ENCODE results near the gene RAB3C.

The RAB3C gene

GRCh38 chr5:58887311-58887710 lies 304.4 kb downstream of the RAB3C start:
- TF ChIP-seq, protein P1, sequence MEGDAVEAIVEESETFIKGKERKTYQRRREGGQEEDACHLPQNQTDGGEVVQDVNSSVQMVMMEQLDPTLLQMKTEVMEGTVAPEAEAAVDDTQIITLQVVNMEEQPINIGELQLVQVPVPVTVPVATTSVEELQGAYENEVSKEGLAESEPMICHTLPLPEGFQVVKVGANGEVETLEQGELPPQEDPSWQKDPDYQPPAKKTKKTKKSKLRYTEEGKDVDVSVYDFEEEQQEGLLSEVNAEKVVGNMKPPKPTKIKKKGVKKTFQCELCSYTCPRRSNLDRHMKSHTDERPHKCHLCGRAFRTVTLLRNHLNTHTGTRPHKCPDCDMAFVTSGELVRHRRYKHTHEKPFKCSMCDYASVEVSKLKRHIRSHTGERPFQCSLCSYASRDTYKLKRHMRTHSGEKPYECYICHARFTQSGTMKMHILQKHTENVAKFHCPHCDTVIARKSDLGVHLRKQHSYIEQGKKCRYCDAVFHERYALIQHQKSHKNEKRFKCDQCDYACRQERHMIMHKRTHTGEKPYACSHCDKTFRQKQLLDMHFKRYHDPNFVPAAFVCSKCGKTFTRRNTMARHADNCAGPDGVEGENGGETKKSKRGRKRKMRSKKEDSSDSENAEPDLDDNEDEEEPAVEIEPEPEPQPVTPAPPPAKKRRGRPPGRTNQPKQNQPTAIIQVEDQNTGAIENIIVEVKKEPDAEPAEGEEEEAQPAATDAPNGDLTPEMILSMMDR (conservative IDR thresholded peaks at IDR 0.05) = no peak
- no peak for TF ChIP-seq ZFX (IDR thresholded peaks at IDR 0.05)
- H3K27ac ChIP-seq = no peak overlapping the region

DNA sequence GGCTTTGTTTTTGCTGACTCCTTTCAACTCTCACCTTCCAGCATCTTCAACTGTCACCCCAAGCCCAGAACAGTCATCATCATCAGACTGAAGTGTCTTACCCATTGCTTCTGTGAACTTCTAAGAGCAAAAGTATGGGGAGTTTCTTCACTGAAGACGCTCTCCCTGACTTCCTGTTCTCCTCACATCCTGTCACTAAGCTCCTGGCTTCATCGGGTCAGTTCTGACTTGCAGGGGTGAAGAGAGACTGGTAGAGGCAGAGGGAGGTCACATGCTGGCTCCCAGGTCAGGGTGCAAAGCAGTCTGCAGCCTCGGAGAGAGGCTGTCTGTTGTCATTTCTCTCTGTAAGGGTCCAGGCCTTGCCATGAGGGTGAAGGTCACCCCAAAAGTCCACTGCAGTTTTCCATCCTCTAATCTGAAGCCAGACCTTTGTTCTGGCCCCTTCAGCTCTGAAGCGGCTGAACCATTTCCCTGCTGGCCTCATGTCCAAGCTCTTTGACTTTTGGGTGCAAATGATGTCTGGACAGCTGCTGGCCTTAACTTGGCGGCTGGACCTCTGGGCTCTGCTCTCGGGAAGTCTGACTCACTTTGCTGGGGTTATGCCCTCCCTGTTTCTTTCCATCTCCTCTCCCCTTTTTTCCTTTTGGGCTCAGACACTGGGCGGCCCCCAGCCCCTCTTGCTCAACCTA lies 305.0 kb downstream of the RAB3C start:
- TF ChIP-seq, protein P1 (conservative IDR thresholded peaks at IDR 0.05) = no peak
- no peak for TF ChIP-seq ZFX (IDR thresholded peaks at IDR 0.05)
- H3K27ac ChIP-seq = no peak overlapping the region

DNA sequence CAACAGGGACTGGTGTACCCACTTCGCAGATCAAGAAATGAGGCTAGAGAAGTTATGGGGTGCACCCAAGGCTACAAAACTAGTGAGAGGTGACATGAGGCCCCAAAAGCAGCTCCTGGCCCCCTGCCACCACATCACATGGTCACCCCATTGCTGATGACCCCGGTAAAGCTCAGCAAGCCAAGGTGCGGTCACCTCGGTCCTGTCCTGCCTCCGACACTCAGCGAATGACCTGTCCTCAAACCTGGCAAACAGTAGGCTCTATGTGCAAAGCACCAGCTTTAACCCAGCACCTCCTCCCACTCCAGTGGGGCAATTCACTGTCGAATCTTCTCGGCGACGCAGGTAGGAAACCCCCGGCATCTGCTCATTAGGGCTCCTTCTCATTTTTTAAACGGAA lies 307.4 kb downstream of the RAB3C start:
- no peak for TF ChIP-seq ZFX (IDR thresholded peaks at IDR 0.05)
- TF ChIP-seq, protein P1 (conservative IDR thresholded peaks at IDR 0.05) = no peak

GRCh38 chr5:58890701-58891085 lies 307.8 kb downstream of the RAB3C start:
- no peak overlapping the region for H3K27ac ChIP-seq
- no peak for TF ChIP-seq ZFX (IDR thresholded peaks at IDR 0.05)
- TF ChIP-seq, protein P1 (conservative IDR thresholded peaks at IDR 0.05) = no peak

More for the DNA sequence above, 307.4 kb downstream of the RAB3C start:
- H3K27ac ChIP-seq = no peak overlapping the region

GRCh38 chr5:58891086-58891970 lies 308.5 kb downstream of the RAB3C start:
- no peak overlapping the region for H3K27ac ChIP-seq
- TF ChIP-seq ZFX (IDR thresholded peaks at IDR 0.05) = peak; percentile 20; the same call in 1 of the 2 replicates
- TF ChIP-seq, protein P1 (conservative IDR thresholded peaks at IDR 0.05) = peak; percentile 97

- H3K27ac ChIP-seq = no peak overlapping the region
Measured at GRCh38 chr5:58891971-58892343, 309.1 kb downstream of the RAB3C start.

More at GRCh38 chr5:58891971-58892343, 309.1 kb downstream of the RAB3C start:
- TF ChIP-seq ZFX (IDR thresholded peaks at IDR 0.05) = no peak
- TF ChIP-seq, protein P1 (conservative IDR thresholded peaks at IDR 0.05) = peak; percentile 62
